Hepatocyte (in vitro differentiated cells): ENCODE results near the gene AQP10. TPM values are rescaled to one million over a fixed set of nuclear protein-coding genes. Genes with fewer than 3 reads are reported as not detected.

Experiments
- DNase-seq: peaks from one replicate; pipeline ENCODE4 v3.0.0-alpha.2; 2016; ENCODE audit warnings: low spot score
- H2AFZ ChIP-seq: fragments of 200-600 bp; sonication (generic); 2 replicates; pipeline ENCODE4 v1.6.0; 2016; ENCODE audit warnings: antibody characterized with exemption, mild to moderate bottlenecking
- H3K27ac ChIP-seq: fragments of 200-600 bp; sonication (generic); 2 replicates; pipeline ENCODE4 v1.5.1; 2016; ENCODE audit warnings: mild to moderate bottlenecking
- H3K27me3 ChIP-seq: fragments of 200-600 bp; sonication (generic); 2 replicates; pipeline ENCODE4 v1.6.1; 2016
- H3K36me3 ChIP-seq: fragments of 200-600 bp; sonication (generic); replicated peaks from 2 replicates; pipeline ENCODE4 v1.5.1; 2016; ENCODE audit warnings: low read depth; ENCODE audit not compliant: insufficient read depth
- H3K4me1 ChIP-seq: fragments of 200-600 bp; sonication (generic); 2 replicates; pipeline ENCODE4 v1.5.1; 2016; ENCODE audit warnings: mild to moderate bottlenecking, moderate library complexity; ENCODE audit not compliant: insufficient read depth
- H3K4me2 ChIP-seq: fragments of 200-600 bp; sonication (generic); 2 replicates; pipeline ENCODE4 v1.6.0; 2016
- H3K4me3 ChIP-seq: fragments of 200-600 bp; sonication (generic); 2 replicates; pipeline ENCODE4 v1.5.1; 2016; ENCODE audit warnings: mild to moderate bottlenecking
- H3K79me2 ChIP-seq: fragments of 200-600 bp; sonication (generic); 2 replicates; pipeline ENCODE4 v1.6.0; 2017; ENCODE audit warnings: mild to moderate bottlenecking
- H3K9me2 ChIP-seq: fragments of 200-600 bp; sonication (generic); replicated peaks from 2 replicates; pipeline ENCODE4 v1.6.0; 2017; ENCODE audit warnings: mild to moderate bottlenecking; ENCODE audit not compliant: insufficient read depth
- H3K9me3 ChIP-seq: fragments of 200-600 bp; sonication (generic); 2 replicates; pipeline ENCODE4 v1.5.1; 2016; ENCODE audit warnings: low read depth, mild to moderate bottlenecking
- H4K20me1 ChIP-seq: fragments of 200-600 bp; sonication (generic); 2 replicates; pipeline ENCODE4 v1.6.0; 2016; ENCODE audit warnings: mild to moderate bottlenecking; ENCODE audit not compliant: insufficient read depth, poor library complexity, severe bottlenecking
- CTCF ChIP-seq: fragments of 200-600 bp; sonication (generic); IDR thresholded peaks from 2 replicates; pipeline ENCODE4 v1.5.1; 2016; ENCODE audit warnings: antibody characterized with exemption, mild to moderate bottlenecking; ENCODE audit not compliant: poor library complexity
- EZH2 ChIP-seq: fragments of 200-600 bp; sonication (generic); IDR thresholded peaks from 2 replicates; pipeline ENCODE4 v1.6.1; 2016; ENCODE audit warnings: antibody characterized with exemption, mild to moderate bottlenecking, borderline replicate concordance
- EZH2phosphoT487 ChIP-seq: fragments of 200-600 bp; sonication (generic); IDR thresholded peaks from one replicate; pipeline ENCODE4 v1.6.1; 2018; ENCODE audit warnings: antibody characterized with exemption, mild to moderate bottlenecking, low read depth, moderate library complexity; ENCODE audit not compliant: unreplicated experiment, severe bottlenecking
- WGBS: methylation state at CpG from one replicate; pipeline ENCODE4 v1.1.6; 2016; ENCODE audit warnings: low lambda C conversion rate; ENCODE audit errors: missing lambda C conversion rate; 5-methylcytosine and 5-hydroxymethylcytosine counted together
- polyA plus RNA-seq: library from polyadenylated mRNA; unstranded; fragments of >200 nt; fragmentation: Nextera tagmentation; extraction: Ambion mirVana; gene quantifications from 2 replicates; pipeline ENCODE4 v1.2.1, GENCODE V29; 2016
- total RNA-seq: library from RNA; depleted of rRNA; stranded (reverse); fragments of >200 nt; gene quantifications from 2 replicates; pipeline ENCODE4 v1.2.3, GENCODE V29; 2014

The AQP10 gene
- total and polyA plus RNA-seq, 2 experiments from 2014 or later, result 2.0 to 3.0 TPM

- H4K20me1 ChIP-seq, result no peaks in the 10 kb centered on the region
- over 99% methylated on average over 7 of the region's 7 CpGs for WGBS
- no peaks in the 10 kb centered on the region for H3K36me3 ChIP-seq
These were observed 21.2 kb downstream of the AQP10 start for GRCh38 chr1:154342132-154342531.

GRCh38 chr1:154342836-154343472 lies 22.1 kb downstream of the AQP10 start:
- no peaks in the 10 kb centered on the region for H3K9me2 ChIP-seq
- H4K20me1 ChIP-seq, result no peaks in the 10 kb centered on the region
- H3K79me2 ChIP-seq, result no peaks in the 10 kb centered on the region
- H3K9me3 ChIP-seq, result no peaks in the 10 kb centered on the region
- WGBS, result 96% methylated on average over 21 of the region's 21 CpGs
- no peak for DNase-seq
- no peak overlapping the region for H3K4me2 ChIP-seq
- no peaks in the 10 kb centered on the region for H3K36me3 ChIP-seq
- H2AFZ ChIP-seq, result no peak overlapping the region
- TF ChIP-seq EZH2, result no peak
- TF ChIP-seq EZH2phosphoT487, result no peak
- no peak for TF ChIP-seq CTCF
- H3K4me1 ChIP-seq, result no peaks in the 10 kb centered on the region
- no peak overlapping the region for H3K4me3 ChIP-seq
- H3K27ac ChIP-seq, result no peak overlapping the region
- H3K27me3 ChIP-seq, result no peaks in the 10 kb centered on the region

More at GRCh38 chr1:154342132-154342531, 21.2 kb downstream of the AQP10 start:
- Histone ChIP-seq H3K27me3 (no peaks in the 10 kb centered on the region), H3K9me2 (no peaks in the 10 kb centered on the region), H3K79me2 (no peaks in the 10 kb centered on the region), H2AFZ (no peak overlapping the region), H3K4me3 (no peak overlapping the region), H3K9me3 (no peaks in the 10 kb centered on the region), H3K4me1 (no peaks in the 10 kb centered on the region), H3K27ac (no peak overlapping the region), H3K4me2 (no peak overlapping the region)
- TF ChIP-seq CTCF (no peak), EZH2phosphoT487 (no peak), EZH2 (no peak)
- DNase-seq, result no peak

- peak; percentile 53 for TF ChIP-seq CTCF
- no peak for TF ChIP-seq EZH2phosphoT487
- H3K9me3 ChIP-seq, result no peaks in the 10 kb centered on the region
- H3K27ac ChIP-seq, result no peak overlapping the region
- 79% methylated on average over 12 of the region's 12 CpGs for WGBS
- no peaks in the 10 kb centered on the region for H3K9me2 ChIP-seq
- no peaks in the 10 kb centered on the region for H3K27me3 ChIP-seq
- H3K4me1 ChIP-seq, result no peaks in the 10 kb centered on the region
- peak; percentile 66 for DNase-seq
- no peaks in the 10 kb centered on the region for H4K20me1 ChIP-seq
- no peaks in the 10 kb centered on the region for H3K36me3 ChIP-seq
- H2AFZ ChIP-seq, result no peak overlapping the region
- H3K79me2 ChIP-seq, result no peaks in the 10 kb centered on the region
- no peak overlapping the region for H3K4me2 ChIP-seq
- no peak overlapping the region for H3K4me3 ChIP-seq
These were observed 24.3 kb downstream of the AQP10 start for GRCh38 chr1:154344977-154345837.
